HCT116 (cell line): ENCODE measurements around the gene FFAR3. TPM values are rescaled to one million over a fixed set of nuclear protein-coding genes. Genes with fewer than 3 reads are reported as not detected.

Experiments
- ATAC-seq: fragments of 200-7000 bp; cut with Tn5 transposase; 2 replicates; pipeline ENCODE4 v1.9.1; 2020; ENCODE audit warnings: mild to moderate bottlenecking, moderate library complexity
- BruUV-seq: library from RNA; stranded (reverse); fragments of 400-500 nt; replicated peaks from 2 replicates; lab custom pipeline; 2021; lab: Mats Ljungman, UMichigan
- CTCF ChIA-PET: fragments of 300-600 bp; sonication (Branson Sonifier 250); formaldehyde crosslinking; loops from one replicate; lab custom pipeline; 2021; ENCODE audit warnings: antibody characterized with exemption; lab: Charles Lee
- POLR2A ChIA-PET: fragments of 300-600, 350-600 bp; sonication (Branson Sonifier 250); formaldehyde crosslinking; loops from one replicate; lab custom pipeline; 2021; ENCODE audit warnings: antibody characterized with exemption; lab: Charles Lee
- RAD21 ChIA-PET, 2 experiments: fragments of 300-600 bp; sonication (Branson Sonifier 250); formaldehyde crosslinking; loops; one replicate each; lab custom pipeline; 2023; ENCODE audit warnings: low total read pairs in 2 of 2; ENCODE audit not compliant: uncharacterized antibody in 2 of 2, unreplicated experiment in 2 of 2, low non-redundant PET in 1 of 2; lab: Charles Lee
- DNase-seq: peaks from one replicate; pipeline ENCODE4 v3.0.0-alpha.2; 2010; ENCODE audit warnings: low read depth, low spot score
- H2AFZ ChIP-seq: fragments of 200-600 bp; shearing (Covaris generic), sonication (generic); 2 replicates; pipeline ENCODE4 v1.6.1; 2017; ENCODE audit warnings: low read depth, mixed run types, mixed read lengths, antibody characterized with exemption, low read length; ENCODE audit not compliant: poor library complexity, severe bottlenecking
- H3K27ac ChIP-seq: 2 replicates; pipeline ENCODE4 v1.5.1; 2012; ENCODE audit warnings: low read depth, low read length
- H3K27me3 ChIP-seq: fragments of 200-600 bp; sonication (generic); 2 replicates; pipeline ENCODE4 v1.6.1; 2016; ENCODE audit warnings: mixed run types, low read length, mixed read lengths; ENCODE audit not compliant: insufficient read depth
- H3K36me3 ChIP-seq, 2 experiments: fragments of 200-500 bp in 1 of 2; fragments of 200-600 bp in 1 of 2; sonication (Bioruptor generic) in 1 of 2; sonication (generic) in 1 of 2; 2 replicates each; pipeline versions ENCODE4 v1.5.1 to v1.6.1; 2014 to 2016; ENCODE audit warnings: low read length in 2 of 2, inconsistent platforms in 1 of 2, mixed read lengths in 1 of 2, mixed run types in 1 of 2; ENCODE audit not compliant: insufficient read depth in 2 of 2, control insufficient read depth in 1 of 2
- H3K4me1 ChIP-seq, 2 experiments: fragments of 200-600 bp in 1 of 2; sonication (generic) in 1 of 2; 2 replicates each; pipeline versions ENCODE4 v1.5.1 to v1.6.1; 2012 to 2017; ENCODE audit warnings: low read length in 2 of 2, inconsistent platforms in 1 of 2, mild to moderate bottlenecking in 1 of 2, mixed read lengths in 1 of 2, mixed run types in 1 of 2, moderate library complexity in 1 of 2; ENCODE audit not compliant: insufficient read depth in 2 of 2, control insufficient read depth in 1 of 2
- H3K4me2 ChIP-seq: fragments of 200-600 bp; sonication (generic); 2 replicates; pipeline ENCODE4 v1.6.1; 2017; ENCODE audit warnings: mixed run types, low read length, mixed read lengths
- H3K4me3 ChIP-seq, 2 experiments: fragments of 200-600 bp in 1 of 2; sonication (generic) in 1 of 2; replicated peaks in 1 of 2; 2 replicates each; pipeline ENCODE4 v1.5.1; 2011 to 2016; ENCODE audit warnings: low read length in 2 of 2, control low read depth in 1 of 2, low read depth in 1 of 2, mild to moderate bottlenecking in 1 of 2, mixed read lengths in 1 of 2, mixed run types in 1 of 2
- H3K79me2 ChIP-seq: fragments of 200-600 bp; sonication (generic); 2 replicates; pipeline ENCODE4 v1.6.1; 2017; ENCODE audit warnings: mild to moderate bottlenecking, mixed run types, low read length, moderate library complexity, mixed read lengths; ENCODE audit not compliant: insufficient read depth
- H3K9ac ChIP-seq: fragments of 200-600 bp; sonication (generic); 2 replicates; pipeline ENCODE4 v1.6.1; 2016; ENCODE audit warnings: low read length, mixed read lengths
- H3K9me2 ChIP-seq: fragments of 200-600 bp; sonication (generic), shearing (Covaris generic); 2 replicates; pipeline ENCODE4 v1.6.1; 2017; ENCODE audit warnings: mixed run types, mild to moderate bottlenecking, moderate library complexity; ENCODE audit not compliant: insufficient read depth
- H3K9me3 ChIP-seq, 2 experiments: fragments of 200-500 bp in 1 of 2; fragments of 200-600 bp in 1 of 2; sonication (Bioruptor generic) in 1 of 2; sonication (generic) in 1 of 2; 2 replicates each; pipeline ENCODE4 v1.6.1; 2014 to 2017; ENCODE audit warnings: low read length in 2 of 2, mixed read lengths in 2 of 2, inconsistent platforms in 1 of 2, low read depth in 1 of 2, mild to moderate bottlenecking in 1 of 2, mixed run types in 1 of 2, moderate library complexity in 1 of 2; ENCODE audit not compliant: control insufficient read depth in 1 of 2, insufficient read depth in 1 of 2
- H4K20me1 ChIP-seq: fragments of 200-600 bp; sonication (generic), shearing (Covaris generic); 2 replicates; pipeline ENCODE4 v1.6.1; 2017; ENCODE audit warnings: mixed run types, mild to moderate bottlenecking, moderate library complexity; ENCODE audit not compliant: insufficient read depth
- CEBPB ChIP-seq: IDR thresholded peaks from 2 replicates; pipeline ENCODE4 v1.6.1; 2012; ENCODE audit warnings: low read depth
- EGR1 ChIP-seq: IDR thresholded peaks from 2 replicates; pipeline ENCODE4 v1.6.1; 2012; ENCODE audit warnings: low read depth
- ELF1 ChIP-seq: IDR thresholded peaks from 2 replicates; pipeline ENCODE4 v1.6.1; 2012; ENCODE audit warnings: low read depth, borderline replicate concordance
- FOSL1 ChIP-seq: IDR thresholded peaks from 2 replicates; pipeline ENCODE4 v1.6.1; 2012; ENCODE audit warnings: low read depth
- SIN3A ChIP-seq: IDR thresholded peaks from 2 replicates; pipeline ENCODE4 v1.6.1; 2012; ENCODE audit warnings: low read depth
- SP1 ChIP-seq: IDR thresholded peaks from 2 replicates; pipeline ENCODE4 v1.6.1; 2012; ENCODE audit warnings: low read depth
- SRF ChIP-seq: IDR thresholded peaks from 2 replicates; pipeline ENCODE4 v1.6.1; 2012; ENCODE audit warnings: low read depth
- YY1 ChIP-seq: IDR thresholded peaks from 2 replicates; pipeline ENCODE4 v1.6.1; 2011; ENCODE audit warnings: low read length, low read depth, moderate library complexity, mild to moderate bottlenecking; ENCODE audit not compliant: insufficient replicate concordance; ENCODE audit errors: extremely low read depth
- ZFX ChIP-seq: fragments of 450-650 bp; IDR thresholded peaks from 2 replicates; pipeline ENCODE4 v1.6.1; 2017
- ZNF274 ChIP-seq: fragments of 200-500 bp; sonication (Bioruptor generic); IDR thresholded peaks from 2 replicates; pipeline ENCODE4 v1.6.1; 2014; ENCODE audit warnings: mild to moderate bottlenecking, low read depth, low read length, inconsistent platforms
- intact Hi-C: fragments of 100-400 bp; cut with micrococcal nuclease; formaldehyde crosslinking; loops from 2 replicates; pipeline ENCODE4 v1.10.0; 2022
- total RNA-seq: library from RNA; stranded (reverse); gene quantifications from one replicate; pipeline ENCODE4 v1.2.1, GENCODE V29; 2021; ENCODE audit not compliant: unreplicated experiment
- TF ChIP-seq, protein P1 (sequence below): IDR thresholded peaks from 2 replicates; pipeline ENCODE4 v1.6.1; 2011; ENCODE audit warnings: mild to moderate bottlenecking, low read length, moderate library complexity; ENCODE audit not compliant: insufficient replicate concordance; ENCODE audit errors: extremely low read depth
- TF ChIP-seq, protein P2 (sequence below): IDR thresholded peaks from 2 replicates; pipeline ENCODE4 v1.6.1; 2012
- TF ChIP-seq, protein P3 (sequence below): IDR thresholded peaks from 2 replicates; pipeline ENCODE4 v1.6.1; 2012; ENCODE audit warnings: low read depth
- TF ChIP-seq, protein P4 (sequence below), 3 experiments: fragments of 200-600 bp in 1 of 3; sonication (generic) in 1 of 3; IDR thresholded peaks in 2 of 3; conservative IDR thresholded peaks in 1 of 3; 2 replicates each; pipeline ENCODE4 v1.5.1; 2012 to 2017; ENCODE audit warnings: low read depth in 2 of 3, low read length in 2 of 3, antibody characterized with exemption in 1 of 3, borderline replicate concordance in 1 of 3, control low read depth in 1 of 3, mild to moderate bottlenecking in 1 of 3, mixed read lengths in 1 of 3, mixed run types in 1 of 3, moderate library complexity in 1 of 3; ENCODE audit not compliant: insufficient read depth in 1 of 3

FFAR3 gene
- total RNA-seq, 1 experiment from 2014 or later = not detected

DNA sequence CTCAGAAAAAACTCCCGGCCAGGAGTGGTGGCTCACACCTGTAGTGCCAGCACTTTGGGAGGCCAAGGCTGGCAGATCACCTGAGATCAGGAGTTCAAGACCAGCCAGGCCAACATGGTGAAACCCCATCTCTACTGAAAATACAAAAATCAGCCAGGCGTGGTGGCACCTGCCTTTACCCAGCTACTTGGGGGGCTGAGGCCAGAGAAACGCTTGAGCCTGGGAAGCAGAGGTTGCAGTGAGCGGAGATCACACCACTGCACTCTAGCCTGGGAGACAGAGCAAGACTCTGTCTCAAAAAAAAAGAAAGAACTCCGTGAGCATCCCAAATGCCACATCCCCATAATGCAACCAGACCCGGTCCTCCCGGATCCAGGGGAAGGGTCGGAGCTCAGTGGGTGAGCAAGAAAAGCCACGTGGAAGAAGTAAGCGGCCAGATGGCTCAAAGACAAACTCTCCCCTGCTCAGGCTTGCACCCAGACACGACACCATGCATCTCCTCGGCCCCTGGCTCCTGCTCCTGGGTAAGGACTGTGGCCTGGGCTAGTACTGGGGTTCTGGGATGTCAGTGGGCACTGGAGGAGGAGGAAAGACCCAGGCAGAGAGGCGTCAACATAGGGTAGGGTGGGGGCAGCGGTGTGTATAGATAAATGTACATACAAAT, 26.6 kb upstream of the FFAR3 start:
- H3K27ac ChIP-seq = no peak overlapping the region
- H4K20me1 ChIP-seq = no peaks in the 10 kb centered on the region
- no peak overlapping the region for H2AFZ ChIP-seq
- no TSS peak for BruUV-seq
- intact Hi-C loops = no loop called here
- H3K4me2 ChIP-seq = no peak overlapping the region
- DNase-seq (no peak), ATAC-seq (no peak)
- H3K9me3 ChIP-seq = no peaks in the 10 kb centered on the region
- no peaks in the 10 kb centered on the region for H3K36me3 ChIP-seq
- no peak overlapping the region for H3K9ac ChIP-seq
- ChIA-PET POLR2A (no interaction called here), RAD21 (no interaction called here), CTCF (no interaction called here)
- H3K79me2 ChIP-seq = no peaks in the 10 kb centered on the region
- H3K27me3 ChIP-seq = no peaks in the 10 kb centered on the region
- 0 out of 4 replicates have a peak, but pooled peaks cover 0 to 2% of the 10 kb centered on the region in 2 experiments for H3K4me1 ChIP-seq
- H3K9me2 ChIP-seq = no peaks in the 10 kb centered on the region
- H3K4me3 ChIP-seq = no peak overlapping the region
- no peak for TF ChIP-seq ZFX
- TF ChIP-seq, protein P1, sequence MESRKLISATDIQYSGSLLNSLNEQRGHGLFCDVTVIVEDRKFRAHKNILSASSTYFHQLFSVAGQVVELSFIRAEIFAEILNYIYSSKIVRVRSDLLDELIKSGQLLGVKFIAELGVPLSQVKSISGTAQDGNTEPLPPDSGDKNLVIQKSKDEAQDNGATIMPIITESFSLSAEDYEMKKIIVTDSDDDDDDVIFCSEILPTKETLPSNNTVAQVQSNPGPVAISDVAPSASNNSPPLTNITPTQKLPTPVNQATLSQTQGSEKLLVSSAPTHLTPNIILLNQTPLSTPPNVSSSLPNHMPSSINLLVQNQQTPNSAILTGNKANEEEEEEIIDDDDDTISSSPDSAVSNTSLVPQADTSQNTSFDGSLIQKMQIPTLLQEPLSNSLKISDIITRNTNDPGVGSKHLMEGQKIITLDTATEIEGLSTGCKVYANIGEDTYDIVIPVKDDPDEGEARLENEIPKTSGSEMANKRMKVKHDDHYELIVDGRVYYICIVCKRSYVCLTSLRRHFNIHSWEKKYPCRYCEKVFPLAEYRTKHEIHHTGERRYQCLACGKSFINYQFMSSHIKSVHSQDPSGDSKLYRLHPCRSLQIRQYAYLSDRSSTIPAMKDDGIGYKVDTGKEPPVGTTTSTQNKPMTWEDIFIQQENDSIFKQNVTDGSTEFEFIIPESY = no peak
- no peak for TF ChIP-seq YY1
- TF ChIP-seq SIN3A = no peak
- TF ChIP-seq ZNF274 = no peak
- TF ChIP-seq, protein P2, sequence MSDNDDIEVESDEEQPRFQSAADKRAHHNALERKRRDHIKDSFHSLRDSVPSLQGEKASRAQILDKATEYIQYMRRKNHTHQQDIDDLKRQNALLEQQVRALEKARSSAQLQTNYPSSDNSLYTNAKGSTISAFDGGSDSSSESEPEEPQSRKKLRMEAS = no peak
- no peak for TF ChIP-seq EGR1
- TF ChIP-seq FOSL1 = no peak
- TF ChIP-seq, protein P3, sequence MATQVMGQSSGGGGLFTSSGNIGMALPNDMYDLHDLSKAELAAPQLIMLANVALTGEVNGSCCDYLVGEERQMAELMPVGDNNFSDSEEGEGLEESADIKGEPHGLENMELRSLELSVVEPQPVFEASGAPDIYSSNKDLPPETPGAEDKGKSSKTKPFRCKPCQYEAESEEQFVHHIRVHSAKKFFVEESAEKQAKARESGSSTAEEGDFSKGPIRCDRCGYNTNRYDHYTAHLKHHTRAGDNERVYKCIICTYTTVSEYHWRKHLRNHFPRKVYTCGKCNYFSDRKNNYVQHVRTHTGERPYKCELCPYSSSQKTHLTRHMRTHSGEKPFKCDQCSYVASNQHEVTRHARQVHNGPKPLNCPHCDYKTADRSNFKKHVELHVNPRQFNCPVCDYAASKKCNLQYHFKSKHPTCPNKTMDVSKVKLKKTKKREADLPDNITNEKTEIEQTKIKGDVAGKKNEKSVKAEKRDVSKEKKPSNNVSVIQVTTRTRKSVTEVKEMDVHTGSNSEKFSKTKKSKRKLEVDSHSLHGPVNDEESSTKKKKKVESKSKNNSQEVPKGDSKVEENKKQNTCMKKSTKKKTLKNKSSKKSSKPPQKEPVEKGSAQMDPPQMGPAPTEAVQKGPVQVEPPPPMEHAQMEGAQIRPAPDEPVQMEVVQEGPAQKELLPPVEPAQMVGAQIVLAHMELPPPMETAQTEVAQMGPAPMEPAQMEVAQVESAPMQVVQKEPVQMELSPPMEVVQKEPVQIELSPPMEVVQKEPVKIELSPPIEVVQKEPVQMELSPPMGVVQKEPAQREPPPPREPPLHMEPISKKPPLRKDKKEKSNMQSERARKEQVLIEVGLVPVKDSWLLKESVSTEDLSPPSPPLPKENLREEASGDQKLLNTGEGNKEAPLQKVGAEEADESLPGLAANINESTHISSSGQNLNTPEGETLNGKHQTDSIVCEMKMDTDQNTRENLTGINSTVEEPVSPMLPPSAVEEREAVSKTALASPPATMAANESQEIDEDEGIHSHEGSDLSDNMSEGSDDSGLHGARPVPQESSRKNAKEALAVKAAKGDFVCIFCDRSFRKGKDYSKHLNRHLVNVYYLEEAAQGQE = no peak
- TF ChIP-seq SRF = no peak
- TF ChIP-seq, protein P4, sequence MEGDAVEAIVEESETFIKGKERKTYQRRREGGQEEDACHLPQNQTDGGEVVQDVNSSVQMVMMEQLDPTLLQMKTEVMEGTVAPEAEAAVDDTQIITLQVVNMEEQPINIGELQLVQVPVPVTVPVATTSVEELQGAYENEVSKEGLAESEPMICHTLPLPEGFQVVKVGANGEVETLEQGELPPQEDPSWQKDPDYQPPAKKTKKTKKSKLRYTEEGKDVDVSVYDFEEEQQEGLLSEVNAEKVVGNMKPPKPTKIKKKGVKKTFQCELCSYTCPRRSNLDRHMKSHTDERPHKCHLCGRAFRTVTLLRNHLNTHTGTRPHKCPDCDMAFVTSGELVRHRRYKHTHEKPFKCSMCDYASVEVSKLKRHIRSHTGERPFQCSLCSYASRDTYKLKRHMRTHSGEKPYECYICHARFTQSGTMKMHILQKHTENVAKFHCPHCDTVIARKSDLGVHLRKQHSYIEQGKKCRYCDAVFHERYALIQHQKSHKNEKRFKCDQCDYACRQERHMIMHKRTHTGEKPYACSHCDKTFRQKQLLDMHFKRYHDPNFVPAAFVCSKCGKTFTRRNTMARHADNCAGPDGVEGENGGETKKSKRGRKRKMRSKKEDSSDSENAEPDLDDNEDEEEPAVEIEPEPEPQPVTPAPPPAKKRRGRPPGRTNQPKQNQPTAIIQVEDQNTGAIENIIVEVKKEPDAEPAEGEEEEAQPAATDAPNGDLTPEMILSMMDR (IDR thresholded peaks at IDR 0.05 in 2 of 3, conservative IDR thresholded peaks at IDR 0.05 in 1 of 3; ENCODE audit: borderline replicate concordance in 1 of 3, insufficient read depth in 1 of 3, low read depth in 2 of 3, low read length in 2 of 3) = no peak
- no peak for TF ChIP-seq ELF1
- TF ChIP-seq CEBPB = no peak
- no peak for TF ChIP-seq SP1
